GM23248 (cell line): ENCODE data around the gene HRH4. TPM values are rescaled to one million over a fixed set of nuclear protein-coding genes. Genes with fewer than 3 reads are reported as not detected.
A peak's percentile ranks its signal among the peaks of the same experiment; 100 is the strongest.

Experiments used
- DNase-seq: peaks from one replicate; pipeline ENCODE4 v3.0.0-alpha.2; 2015
- H2AFZ ChIP-seq: fragments of 200-600 bp; sonication (generic); 2 replicates; pipeline ENCODE4 v1.6.1; 2016; ENCODE audit warnings: antibody characterized with exemption
- H3F3A ChIP-seq: fragments of 200-600 bp; sonication (generic); 2 replicates; pipeline ENCODE4 v1.6.1; 2016; ENCODE audit warnings: mild to moderate bottlenecking, antibody characterized with exemption, mixed run types; ENCODE audit not compliant: insufficient read depth
- H3K27ac ChIP-seq: fragments of 200-600 bp; sonication (generic); 2 replicates; pipeline ENCODE4 v1.5.1; 2016; ENCODE audit warnings: mild to moderate bottlenecking
- H3K27me3 ChIP-seq: fragments of 200-600 bp; sonication (generic); replicated peaks from 2 replicates; pipeline ENCODE4 v1.6.1; 2016; ENCODE audit warnings: mild to moderate bottlenecking; ENCODE audit not compliant: insufficient read depth
- H3K36me3 ChIP-seq: fragments of 200-600 bp; sonication (generic); 2 replicates; pipeline ENCODE4 v1.6.1; 2016; ENCODE audit warnings: low read depth, mild to moderate bottlenecking
- H3K4me1 ChIP-seq: fragments of 200-600 bp; sonication (generic); 2 replicates; pipeline ENCODE4 v1.6.1; 2016; ENCODE audit warnings: mild to moderate bottlenecking; ENCODE audit not compliant: insufficient read depth
- H3K4me2 ChIP-seq: fragments of 200-600 bp; sonication (generic); one replicate; pipeline ENCODE4 v1.6.1; 2016; ENCODE audit warnings: mild to moderate bottlenecking; ENCODE audit not compliant: unreplicated experiment
- H3K4me3 ChIP-seq: fragments of 200-600 bp; sonication (generic); 2 replicates; pipeline ENCODE4 v1.5.1; 2016; ENCODE audit warnings: mild to moderate bottlenecking
- H3K79me2 ChIP-seq: fragments of 200-600 bp; sonication (generic); 2 replicates; pipeline ENCODE4 v1.6.1; 2016; ENCODE audit warnings: mild to moderate bottlenecking; ENCODE audit not compliant: insufficient read depth
- H3K9ac ChIP-seq: fragments of 200-600 bp; sonication (generic); 2 replicates; pipeline ENCODE4 v1.6.1; 2016; ENCODE audit warnings: mild to moderate bottlenecking
- H3K9me2 ChIP-seq: fragments of 200-600 bp; sonication (generic); 2 replicates; pipeline ENCODE4 v1.6.1; 2016; ENCODE audit warnings: mixed run types, mild to moderate bottlenecking, moderate library complexity; ENCODE audit not compliant: insufficient read depth
- H3K9me3 ChIP-seq: fragments of 200-600 bp; sonication (generic); one replicate; pipeline ENCODE4 v1.6.1; 2017; ENCODE audit warnings: low read depth
- H4K20me1 ChIP-seq: fragments of 200-600 bp; sonication (generic); 2 replicates; pipeline ENCODE4 v1.6.0; 2016; ENCODE audit not compliant: insufficient read depth
- EZH2 ChIP-seq: fragments of 200-600 bp; sonication (generic); IDR thresholded peaks from 2 replicates; pipeline ENCODE4 v1.6.1; 2018; ENCODE audit warnings: antibody characterized with exemption, mild to moderate bottlenecking; ENCODE audit not compliant: insufficient read depth, poor library complexity, severe bottlenecking
- EZH2phosphoT487 ChIP-seq: fragments of 200-600 bp; sonication (generic); IDR thresholded peaks from 2 replicates; pipeline ENCODE4 v1.6.1; 2018; ENCODE audit warnings: antibody characterized with exemption, moderate library complexity, mild to moderate bottlenecking, low read depth; ENCODE audit not compliant: insufficient read depth
- WGBS, 2 experiments: methylation state at CpG; one replicate each; pipeline ENCODE4 v1.1.6; 2015 to 2017; ENCODE audit warnings: low lambda C conversion rate in 2 of 2, low coverage in 1 of 2; ENCODE audit errors: missing lambda C conversion rate in 2 of 2; 5-methylcytosine and 5-hydroxymethylcytosine counted together
- in situ Hi-C: fragments of 300-500 bp; cut with MboI; formaldehyde crosslinking; loops from 2 replicates; pipeline ENCODE4 v1.15.0; 2020
- polyA plus RNA-seq: library from polyadenylated mRNA; unstranded; fragments of >200 nt; fragmentation: Nextera tagmentation; extraction: Ambion mirVana; gene quantifications from 2 replicates; pipeline ENCODE4 v1.2.1, GENCODE V29; 2016
- total RNA-seq: library from RNA; depleted of rRNA; stranded (reverse); fragments of >200 nt; shearing (Covaris generic); gene quantifications from 2 replicates; pipeline ENCODE4 v1.2.3, GENCODE V29; 2014

HRH4 gene
- total and polyA plus RNA-seq, 2 experiments from 2014 or later = not detected

DNA sequence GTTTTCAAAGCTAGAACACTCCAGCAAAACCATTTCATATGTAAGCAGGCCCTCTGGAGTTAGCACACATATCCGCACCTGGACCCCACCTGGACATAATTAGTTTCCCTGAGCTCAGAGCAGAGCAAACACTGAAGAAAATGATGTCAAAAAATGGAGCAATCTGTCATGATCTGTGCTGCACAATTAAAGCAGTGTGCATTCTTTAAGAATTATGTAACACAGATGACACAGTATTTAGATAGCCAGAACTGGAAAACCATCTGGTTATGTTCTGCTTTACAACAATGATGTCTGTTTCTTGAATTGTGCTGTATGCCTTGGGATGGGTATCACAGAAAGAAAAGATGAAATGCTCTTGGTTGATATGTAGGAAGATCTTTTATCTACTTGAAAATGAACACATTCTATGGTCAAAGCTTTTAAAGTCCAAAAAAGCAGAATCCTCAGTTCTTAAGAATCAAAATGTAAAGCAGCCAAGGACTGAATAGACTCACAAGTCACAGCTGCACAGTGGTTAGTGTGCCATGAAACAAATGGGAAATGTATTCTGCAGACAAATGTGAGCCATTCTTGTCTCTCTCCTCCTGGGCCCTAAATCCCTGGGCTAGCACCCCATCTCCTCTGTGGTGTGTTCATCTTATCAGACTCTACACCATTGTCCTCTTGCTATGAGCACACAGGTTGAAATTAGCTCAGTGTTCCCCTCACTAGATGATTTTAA, 36.8 kb downstream of the HRH4 start:
- Histone ChIP-seq H3K9me3 (no peaks in the 10 kb centered on the region), H3K4me1 (peaks cover 37% of the 10 kb centered on the region), H3F3A (peaks cover 38% of the 10 kb centered on the region), H3K9ac (no peak overlapping the region), H3K27me3 (no peaks in the 10 kb centered on the region), H3K4me3 (no peak overlapping the region), H3K36me3 (no peaks in the 10 kb centered on the region), H2AFZ (no peak overlapping the region), H4K20me1 (no peaks in the 10 kb centered on the region), H3K4me2 (peak overlapping the region; percentile 36), H3K79me2 (no peaks in the 10 kb centered on the region), H3K9me2 (no peaks in the 10 kb centered on the region), H3K27ac (peak overlapping the region; percentile 53)
- peak; percentile 83 for DNase-seq
- 0 to 5% methylated on average over 1 of the region's 1 CpG for WGBS, 2 experiments
- in situ Hi-C loops = loop anchor here (25.0 kb wide), 1 partner anchor 240 kb away; no protein-coding TSS in a partner anchor
- TF ChIP-seq EZH2 (no peak), EZH2phosphoT487 (no peak)

DNA sequence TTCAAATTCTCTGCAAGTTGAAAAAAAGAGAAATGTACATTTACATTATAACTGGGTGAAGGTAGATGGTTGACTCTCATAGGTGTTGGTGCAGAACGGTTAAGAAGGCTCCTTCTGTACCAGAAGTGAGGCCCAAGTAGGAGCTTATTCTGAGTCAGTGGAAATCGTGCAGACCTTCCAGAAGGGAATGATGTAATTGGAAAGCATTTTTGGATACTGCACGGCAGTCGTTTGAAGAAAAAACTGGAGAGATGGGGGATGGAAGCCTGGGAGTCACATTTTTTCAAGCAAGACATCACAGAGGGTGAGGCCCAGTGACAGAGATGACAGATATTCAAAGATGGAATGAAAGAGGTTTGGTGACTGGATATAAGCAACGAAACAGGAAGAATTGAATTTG, 39.4 kb downstream of the HRH4 start:
- Histone ChIP-seq H3K4me1 (peaks cover 37% of the 10 kb centered on the region), H3K4me2 (peak overlapping the region; percentile 60), H3K27ac (peak overlapping the region; percentile 73), H3F3A (peaks cover 38% of the 10 kb centered on the region), H3K9ac (peak overlapping the region; percentile 18; the same call in 1 of the 2 replicates), H3K27me3 (no peaks in the 10 kb centered on the region), H2AFZ (peak overlapping the region; percentile 45), H3K36me3 (no peaks in the 10 kb centered on the region), H4K20me1 (no peaks in the 10 kb centered on the region), H3K79me2 (no peaks in the 10 kb centered on the region), H3K9me2 (no peaks in the 10 kb centered on the region), H3K4me3 (peak overlapping the region; percentile 18), H3K9me3 (no peaks in the 10 kb centered on the region)
- in situ Hi-C loops = loop anchor here (25.0 kb wide), 1 partner anchor 237 kb away; no protein-coding TSS in a partner anchor
- WGBS, 2 experiments = 3% methylated on average over 5 of the region's 5 CpGs
- TF ChIP-seq EZH2 = no peak
- no peak for TF ChIP-seq EZH2phosphoT487
- peak; percentile 89 for DNase-seq

DNA sequence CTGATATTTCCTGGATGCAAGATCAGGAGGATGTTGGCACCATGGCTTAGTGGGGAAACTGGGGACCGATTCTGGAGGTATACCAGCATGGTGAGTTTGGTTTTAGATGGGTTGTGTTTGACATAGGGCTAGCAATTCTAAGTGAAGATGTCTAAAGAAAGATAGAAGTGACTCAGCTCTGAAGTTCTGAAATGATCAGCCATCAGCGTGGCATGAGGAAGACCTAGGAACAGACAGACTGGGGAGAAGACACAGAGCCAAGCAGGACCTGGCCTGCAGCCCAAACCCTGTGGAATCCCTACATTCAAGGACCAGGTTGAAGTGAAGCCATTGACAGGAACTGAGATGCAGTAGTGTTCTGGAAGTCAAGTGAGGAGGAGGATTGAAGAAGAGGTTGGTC, 39.8 kb downstream of the HRH4 start:
- peak overlapping the region; percentile 18; the same call in 1 of the 2 replicates for H3K9ac ChIP-seq
- peak; percentile 70 for DNase-seq
- peak overlapping the region; percentile 45 for H2AFZ ChIP-seq
- H3K27me3 ChIP-seq = no peaks in the 10 kb centered on the region
- WGBS, 2 experiments = 9 to 12% methylated on average over 2 of the region's 2 CpGs
- H3F3A ChIP-seq = peaks cover 38% of the 10 kb centered on the region
- peak overlapping the region; percentile 18 for H3K4me3 ChIP-seq
- H3K4me1 ChIP-seq = peaks cover 37% of the 10 kb centered on the region
- no peaks in the 10 kb centered on the region for H3K79me2 ChIP-seq
- in situ Hi-C loops = no loop called here
- no peaks in the 10 kb centered on the region for H3K9me2 ChIP-seq
- TF ChIP-seq EZH2 = no peak
- no peak for TF ChIP-seq EZH2phosphoT487
- H4K20me1 ChIP-seq = no peaks in the 10 kb centered on the region
- peak overlapping the region; percentile 73 for H3K27ac ChIP-seq
- no peaks in the 10 kb centered on the region for H3K9me3 ChIP-seq
- no peaks in the 10 kb centered on the region for H3K36me3 ChIP-seq
- H3K4me2 ChIP-seq = peak overlapping the region; percentile 60

DNA sequence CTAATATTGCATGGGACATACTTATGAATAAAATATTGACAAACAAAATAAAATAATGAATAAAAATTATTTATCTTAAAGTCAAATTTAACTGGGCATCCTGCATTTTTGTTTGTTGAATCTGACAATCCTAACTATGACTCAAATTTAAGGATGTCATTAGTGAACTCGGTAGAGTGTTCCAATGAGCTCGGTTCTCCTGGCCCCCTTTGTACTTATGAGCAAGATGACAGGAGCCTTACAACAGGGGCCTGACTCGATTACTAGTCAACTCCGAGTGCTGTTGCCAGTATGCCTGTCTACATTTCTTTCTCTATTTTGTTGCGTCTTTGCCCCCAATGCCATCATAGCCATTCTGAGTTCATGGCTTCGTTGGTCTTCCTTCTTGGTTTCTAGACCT, 40.3 kb downstream of the HRH4 start:
- H3K9ac ChIP-seq = no peak overlapping the region
- no peaks in the 10 kb centered on the region for H3K9me3 ChIP-seq
- peak; percentile 64 for DNase-seq
- H3K4me1 ChIP-seq = peaks cover 37% of the 10 kb centered on the region
- peak overlapping the region; percentile 60 for H3K4me2 ChIP-seq
- TF ChIP-seq EZH2 = no peak
- no peak for TF ChIP-seq EZH2phosphoT487
- 38 to 43% methylated on average over 6 of the region's 6 CpGs for WGBS, 2 experiments
- H3K4me3 ChIP-seq = no peak overlapping the region
- H3K79me2 ChIP-seq = no peaks in the 10 kb centered on the region
- H3K27me3 ChIP-seq = no peaks in the 10 kb centered on the region
- H3F3A ChIP-seq = peaks cover 38% of the 10 kb centered on the region
- H3K27ac ChIP-seq = peak overlapping the region; percentile 73
- H4K20me1 ChIP-seq = no peaks in the 10 kb centered on the region
- no peaks in the 10 kb centered on the region for H3K36me3 ChIP-seq
- H2AFZ ChIP-seq = no peak overlapping the region
- no peaks in the 10 kb centered on the region for H3K9me2 ChIP-seq
- in situ Hi-C loops = no loop called here
